ENCODE measurements around the gene PFN3.

PFN3 gene

DNA sequence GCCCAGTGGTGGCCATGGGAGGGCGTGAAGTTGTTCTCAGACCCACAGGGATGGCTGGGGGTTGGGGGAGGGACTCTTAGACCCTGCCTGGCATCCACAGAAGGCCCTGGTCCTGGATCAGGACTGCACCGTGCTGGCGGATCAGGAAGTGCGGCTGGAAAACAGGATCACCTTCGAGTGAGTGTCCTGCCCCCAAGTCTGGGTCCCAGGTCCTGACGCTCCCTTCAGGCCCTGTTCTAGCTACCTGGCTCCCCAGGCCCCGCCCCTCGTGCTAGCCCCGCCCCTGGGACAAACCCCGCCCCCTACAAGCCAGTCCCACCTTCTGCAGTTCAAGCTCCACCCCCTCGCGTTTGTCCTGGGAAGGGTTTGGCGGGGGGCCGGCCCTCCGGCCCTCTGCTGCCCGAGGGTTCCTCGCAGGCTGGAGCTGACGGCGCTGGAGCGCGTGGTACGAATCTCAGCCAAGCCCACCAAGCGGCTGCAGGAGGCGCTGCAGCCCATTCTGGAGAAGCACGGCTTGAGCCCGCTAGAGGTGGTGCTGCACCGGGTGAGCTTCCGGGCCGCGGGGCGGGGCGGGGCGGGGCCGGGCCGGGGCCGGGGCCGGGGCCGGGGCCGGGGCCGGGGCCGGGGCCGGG is 29.9 kb downstream of the PFN3 start:
- TF ChIP-seq GATA3 (IDR thresholded peaks at IDR 0.05; ENCODE audit: low read depth, low read length) = no peak
- TF ChIP-seq GATA2 (IDR thresholded peaks at IDR 0.05; ENCODE audit: low read depth, low read length) = no peak

DNA sequence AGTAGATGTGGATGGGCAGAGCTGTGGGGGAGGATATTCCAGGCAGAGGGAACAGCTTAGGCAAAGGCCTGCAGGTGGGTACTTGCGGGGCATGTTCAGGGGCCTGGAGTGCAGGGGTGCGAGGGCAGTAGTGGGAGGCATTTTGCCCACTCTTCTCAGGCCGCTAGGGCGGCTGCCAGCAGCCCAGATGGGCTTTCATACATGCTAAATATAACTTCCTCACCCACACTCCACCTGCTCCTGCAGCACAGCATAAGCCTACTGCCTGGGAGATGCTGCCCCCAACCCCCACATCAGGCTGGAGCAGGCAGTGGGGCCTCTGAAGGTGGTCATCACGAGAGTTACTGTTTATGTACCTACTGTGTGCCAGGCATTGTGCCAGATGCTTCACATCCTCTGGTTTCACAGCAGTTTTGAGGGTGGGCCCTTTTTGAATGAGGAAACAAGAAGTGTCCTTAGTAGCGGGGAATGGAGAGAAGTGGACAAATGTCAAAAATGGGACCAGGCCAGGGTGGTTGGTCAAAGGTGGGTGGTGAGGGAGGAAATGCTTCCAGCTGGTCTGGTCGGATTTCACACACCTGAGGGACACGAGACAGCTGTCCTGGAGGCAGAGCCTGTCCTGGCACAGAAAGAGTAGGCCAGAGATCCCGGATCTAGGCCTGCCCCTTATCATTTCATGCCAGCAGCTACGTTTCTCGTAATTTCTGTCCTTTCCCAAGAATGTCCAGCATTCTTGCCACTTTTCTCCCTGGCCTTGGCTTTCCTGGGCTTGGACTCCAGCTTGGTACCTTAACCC is 30.6 kb downstream of the PFN3 start:
- TF ChIP-seq GATA3 (IDR thresholded peaks at IDR 0.05; ENCODE audit: low read depth, low read length) (no peak), GATA2 (IDR thresholded peaks at IDR 0.05; ENCODE audit: low read depth, low read length) (no peak)

DNA sequence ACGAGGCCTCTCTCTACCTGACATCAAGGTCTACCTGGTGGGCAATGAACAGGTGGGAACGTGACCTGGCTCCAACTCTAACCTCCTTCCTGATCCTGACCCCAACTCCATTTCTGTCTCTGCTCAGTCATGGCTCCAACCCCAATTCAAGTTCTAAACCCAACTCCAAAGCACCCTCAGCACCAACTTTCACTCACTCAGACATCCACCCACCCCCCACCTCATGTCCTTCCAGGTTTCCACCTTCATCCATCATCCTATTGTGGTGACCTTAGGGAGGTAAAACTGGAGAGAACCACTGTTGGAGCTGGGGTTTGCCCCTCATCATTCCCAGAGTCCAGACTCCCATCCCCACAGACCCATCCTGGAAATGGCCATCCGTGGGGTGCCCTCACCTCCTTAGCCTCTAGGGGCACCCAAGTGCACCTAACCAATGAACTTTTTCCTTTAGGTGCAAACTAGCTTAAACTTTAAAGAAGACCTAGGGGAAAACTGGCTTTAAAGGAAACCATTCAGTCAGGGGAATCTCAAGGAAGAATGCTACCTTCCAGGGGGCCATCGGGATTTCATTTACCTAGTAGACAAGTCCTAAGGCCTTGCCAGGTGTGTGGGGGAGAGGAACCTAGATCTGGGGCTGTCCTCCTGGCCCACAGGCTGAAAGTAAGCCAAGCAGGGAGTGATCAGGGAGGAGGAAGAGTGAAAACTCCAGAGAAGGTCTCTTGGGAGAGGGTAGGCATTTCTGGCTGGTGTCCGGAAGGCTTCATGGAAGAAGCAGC is 31.4 kb downstream of the PFN3 start:
- no peak for TF ChIP-seq GATA3 (IDR thresholded peaks at IDR 0.05; ENCODE audit: low read depth, low read length)
- TF ChIP-seq GATA2 (IDR thresholded peaks at IDR 0.05; ENCODE audit: low read depth, low read length) = no peak

DNA sequence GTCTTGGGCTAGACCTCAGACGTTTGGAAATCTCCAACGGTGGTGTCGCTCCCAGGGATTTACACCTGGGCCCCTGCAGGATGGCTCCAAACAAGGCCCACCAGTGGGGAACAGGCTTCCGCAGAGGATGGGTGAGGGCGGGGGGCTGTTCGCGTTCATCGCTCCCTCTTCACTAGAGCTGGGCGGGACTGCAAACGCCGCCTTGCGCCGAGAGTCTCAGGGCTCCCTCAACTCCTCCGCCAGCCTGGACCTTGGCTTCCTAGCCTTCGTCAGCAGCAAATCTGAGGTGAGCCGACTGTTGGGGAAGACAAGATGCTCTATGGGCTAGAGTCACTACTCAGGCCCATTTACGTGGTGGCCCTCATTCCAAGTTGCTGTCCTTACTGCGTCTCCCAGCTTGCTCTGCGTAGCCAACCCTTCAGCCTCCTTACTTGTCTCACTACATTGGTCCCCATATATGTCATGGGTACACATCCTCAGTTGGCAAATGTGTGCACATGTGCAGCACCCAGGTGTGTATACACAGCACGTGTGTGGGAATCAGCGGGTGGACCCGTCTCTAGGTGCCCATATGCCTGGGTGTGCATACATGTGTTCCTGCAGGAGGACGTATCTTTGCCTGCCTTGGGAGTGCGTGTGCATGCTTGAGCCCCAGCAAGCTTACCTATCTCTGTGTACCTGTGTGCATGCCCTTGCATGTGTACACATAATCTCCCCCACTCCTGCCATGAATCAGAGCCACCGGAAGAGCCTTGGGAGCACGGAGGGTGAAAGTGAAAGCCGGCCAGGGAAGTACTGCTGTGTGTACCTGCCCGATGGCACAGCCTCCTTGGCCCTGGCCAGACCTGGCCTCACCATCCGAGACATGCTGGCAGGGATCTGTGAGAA is 32.2 kb downstream of the PFN3 start:
- TF ChIP-seq GATA2 (IDR thresholded peaks at IDR 0.05; ENCODE audit: low read depth, low read length) = no peak
- no peak for TF ChIP-seq GATA3 (IDR thresholded peaks at IDR 0.05; ENCODE audit: low read depth, low read length)

DNA sequence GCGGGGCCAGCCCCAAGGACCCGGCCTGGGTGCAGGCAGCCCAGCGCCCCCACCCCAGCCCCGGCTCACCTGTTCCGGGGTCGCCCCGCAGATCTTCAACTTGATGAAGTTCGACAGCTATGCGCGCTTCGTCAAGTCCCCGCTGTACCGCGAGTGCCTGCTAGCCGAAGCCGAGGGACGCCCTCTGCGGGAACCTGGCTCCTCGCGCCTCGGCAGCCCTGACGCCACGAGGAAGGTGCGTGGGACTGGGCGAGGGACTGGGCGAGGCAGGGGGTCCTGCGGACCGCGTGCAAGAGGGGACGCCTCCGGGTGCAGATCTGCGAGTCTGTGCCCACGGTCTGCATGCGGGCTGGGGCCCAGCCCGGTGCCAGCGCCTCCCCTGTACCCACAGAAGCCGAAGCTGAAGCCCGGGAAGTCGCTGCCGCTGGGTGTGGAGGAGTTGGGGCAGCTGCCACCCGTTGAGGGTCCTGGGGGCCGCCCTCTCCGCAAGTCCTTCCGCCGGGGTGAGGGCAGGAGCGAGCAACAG is 33.1 kb downstream of the PFN3 start:
- TF ChIP-seq GATA2 (IDR thresholded peaks at IDR 0.05; ENCODE audit: low read depth, low read length) (no peak), GATA3 (IDR thresholded peaks at IDR 0.05; ENCODE audit: low read depth, low read length) (no peak)

DNA sequence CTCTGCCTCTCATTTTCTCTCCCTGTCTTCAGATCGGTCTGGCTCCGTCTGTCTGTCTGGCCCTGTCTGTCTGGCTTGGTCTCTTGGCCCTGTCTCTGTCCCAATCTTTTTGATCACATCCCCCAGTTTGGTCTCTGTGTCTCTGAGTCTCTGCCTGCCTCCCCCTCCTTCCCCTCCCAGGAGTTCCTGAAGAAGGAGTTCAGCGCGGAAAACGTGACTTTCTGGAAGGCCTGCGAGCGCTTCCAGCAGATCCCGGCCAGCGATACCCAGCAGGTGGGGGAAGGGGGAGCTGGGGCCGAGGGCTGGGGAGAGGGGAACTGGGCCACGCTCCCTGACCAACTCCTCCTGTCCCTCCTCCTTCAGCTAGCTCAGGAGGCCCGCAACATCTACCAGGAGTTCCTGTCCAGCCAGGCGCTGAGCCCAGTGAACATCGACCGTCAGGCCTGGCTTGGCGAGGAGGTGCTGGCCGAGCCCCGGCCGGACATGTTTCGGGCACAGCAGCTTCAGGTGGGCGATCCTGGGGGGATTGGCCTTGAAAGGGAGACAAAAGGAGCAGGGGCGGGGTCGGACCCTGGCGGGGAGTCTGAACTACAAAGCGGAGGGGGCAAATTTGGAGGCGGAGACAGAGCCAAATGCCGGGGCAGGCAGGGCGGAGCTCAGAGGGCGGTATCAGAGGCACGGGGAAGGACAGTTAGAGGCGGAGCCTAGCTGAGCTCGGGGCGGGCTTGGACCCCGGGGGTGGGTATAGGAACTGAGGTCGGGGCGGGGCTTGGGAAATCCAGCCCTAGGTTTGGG is 33.7 kb downstream of the PFN3 start:
- TF ChIP-seq GATA3 (IDR thresholded peaks at IDR 0.05; ENCODE audit: low read depth, low read length) (no peak), GATA2 (IDR thresholded peaks at IDR 0.05; ENCODE audit: low read depth, low read length) (peak; percentile 35; the same call in 1 of the 2 replicates)

DNA sequence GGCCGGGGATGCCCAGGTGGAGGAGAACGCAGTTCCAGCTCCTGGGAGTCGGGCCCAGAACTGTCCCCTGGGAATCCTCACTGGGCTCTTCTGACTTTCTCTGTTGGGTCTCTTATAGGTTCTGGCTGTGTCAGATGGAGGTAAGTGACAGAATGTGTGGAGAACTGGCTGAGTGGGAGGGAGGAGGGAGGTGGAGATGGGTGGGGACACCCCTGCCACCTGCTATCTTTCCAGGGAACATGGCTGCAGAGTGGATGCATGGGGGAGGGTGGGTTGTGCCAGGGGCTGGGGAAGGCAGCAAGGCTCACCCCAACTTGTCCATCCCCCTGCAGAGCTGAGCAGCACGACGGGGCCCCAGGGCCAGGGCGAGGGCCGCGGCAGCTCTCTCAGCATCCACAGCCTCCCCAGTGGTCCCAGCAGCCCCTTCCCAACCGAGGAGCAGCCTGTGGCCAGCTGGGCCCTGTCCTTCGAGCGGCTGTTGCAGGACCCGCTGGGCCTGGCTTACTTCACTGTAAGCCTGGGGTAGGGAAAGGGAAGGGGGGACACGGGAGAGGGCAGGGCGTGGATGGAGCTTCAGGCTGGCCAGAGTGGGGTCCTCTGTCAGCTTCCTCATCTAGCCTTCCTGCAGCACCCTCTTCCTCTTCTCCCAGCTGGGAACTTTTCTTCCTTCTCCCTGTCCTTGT is 34.5 kb downstream of the PFN3 start:
- no peak for TF ChIP-seq GATA2 (IDR thresholded peaks at IDR 0.05; ENCODE audit: low read depth, low read length)

DNA sequence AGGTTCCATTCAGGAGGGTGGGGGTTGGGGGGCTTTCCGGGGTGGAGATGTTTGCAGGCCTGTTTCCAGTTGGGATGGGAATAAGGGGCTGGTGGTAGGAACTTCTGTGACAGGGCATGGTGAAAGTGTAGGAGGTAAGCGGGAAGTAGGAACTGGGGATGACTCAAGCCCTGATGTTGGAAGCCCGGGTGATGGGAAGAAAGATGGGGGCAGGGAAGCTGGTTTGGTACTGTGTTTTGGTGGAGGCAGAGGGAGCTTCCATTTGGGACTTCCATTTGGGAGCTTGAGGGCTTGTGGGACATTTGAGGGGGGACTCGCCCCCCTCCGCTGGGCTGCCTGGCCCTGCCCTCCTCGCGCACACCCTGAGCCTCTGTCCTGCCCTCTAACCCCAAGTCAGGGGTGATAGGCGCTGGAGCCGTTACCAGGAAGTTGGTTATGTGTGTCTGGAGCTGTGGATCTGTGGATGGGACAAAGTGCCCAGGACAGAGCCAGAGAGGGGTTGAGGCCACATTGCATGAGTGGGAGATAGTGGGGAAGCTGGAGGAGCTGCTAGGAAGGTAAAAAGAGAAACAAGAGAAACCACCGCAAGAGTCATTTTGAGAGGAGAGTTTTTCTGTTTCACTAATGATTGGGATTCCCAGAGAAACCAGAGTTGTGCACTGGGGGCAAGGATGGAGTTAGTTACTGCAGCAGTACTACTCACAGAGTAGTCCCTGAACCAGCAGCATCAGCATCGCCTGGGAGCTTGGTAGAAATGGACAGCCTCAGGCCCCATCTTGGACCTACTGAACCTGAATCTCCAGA is 36.1 kb downstream of the PFN3 start:
- TF ChIP-seq GATA2 (IDR thresholded peaks at IDR 0.05; ENCODE audit: low read depth, low read length) (no peak), GATA3 (IDR thresholded peaks at IDR 0.05; ENCODE audit: low read depth, low read length) (no peak)

DNA sequence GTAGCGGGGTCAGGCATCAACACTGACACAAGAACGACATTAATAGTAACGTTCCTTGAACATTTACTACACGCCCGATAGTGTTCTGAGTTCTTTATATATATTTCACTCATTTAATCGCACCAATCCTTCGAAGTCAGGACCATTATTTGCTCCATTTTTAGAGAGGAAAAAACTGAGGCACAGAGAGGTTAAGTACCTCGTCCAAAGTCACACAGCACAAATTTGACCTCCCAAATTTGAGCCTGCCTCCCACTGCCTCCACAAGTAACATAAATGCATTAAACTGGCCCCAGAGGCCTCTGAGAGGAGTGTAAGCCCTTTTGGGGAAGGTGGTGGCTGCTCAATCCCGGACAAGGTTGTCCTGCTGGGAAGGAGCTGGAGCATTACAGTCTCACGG is 36.9 kb downstream of the PFN3 start:
- no peak for TF ChIP-seq GATA2 (IDR thresholded peaks at IDR 0.05; ENCODE audit: low read depth, low read length)
- no peak for TF ChIP-seq GATA3 (IDR thresholded peaks at IDR 0.05; ENCODE audit: low read depth, low read length)

DNA sequence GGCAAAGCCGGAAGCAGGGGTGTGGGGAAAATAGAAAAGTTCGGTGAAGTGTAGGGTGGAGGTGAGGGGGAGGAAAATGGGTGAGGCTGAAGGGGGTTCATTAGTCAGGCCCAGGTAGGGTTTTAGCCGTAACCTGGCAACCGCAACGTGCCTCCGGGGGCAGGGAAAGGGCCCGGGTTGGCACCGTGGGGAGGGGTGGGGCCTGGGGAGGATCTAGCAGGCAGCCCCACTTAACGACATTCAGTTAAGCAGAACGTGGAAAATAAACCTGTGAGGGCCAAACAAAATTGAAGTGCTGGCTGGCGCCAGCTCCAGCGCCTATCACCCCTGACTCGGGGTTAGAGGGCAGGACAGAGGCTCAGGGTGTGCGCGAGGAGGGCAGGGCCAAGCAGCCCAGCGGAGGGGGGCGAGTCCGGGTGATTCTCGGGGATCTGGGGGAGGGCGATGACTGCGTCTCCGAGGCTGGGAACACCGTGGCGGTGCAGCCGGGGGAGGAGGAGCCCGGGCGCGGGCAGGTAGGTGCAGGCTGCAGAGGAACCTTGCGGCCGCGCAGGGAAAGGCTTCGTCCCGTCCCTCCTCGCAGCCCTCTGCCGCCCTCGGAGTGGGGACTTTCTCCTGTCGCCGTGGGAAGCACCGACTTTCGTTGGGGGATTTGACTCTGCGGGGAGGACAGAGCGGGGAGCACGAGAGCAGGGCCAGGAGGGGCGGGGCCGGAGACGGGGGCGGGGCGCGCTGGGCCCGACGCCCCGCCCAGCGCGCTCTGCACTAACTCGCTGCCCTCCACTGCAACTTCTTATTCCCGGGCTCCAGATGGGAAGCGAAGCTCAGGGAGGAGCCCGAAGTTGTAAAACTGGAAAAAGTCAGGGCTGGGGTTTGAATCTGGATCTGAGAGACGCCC is 37.6 kb downstream of the PFN3 start:
- TF ChIP-seq GATA2 (IDR thresholded peaks at IDR 0.05; ENCODE audit: low read depth, low read length) (no peak), GATA3 (IDR thresholded peaks at IDR 0.05; ENCODE audit: low read depth, low read length) (no peak)

DNA sequence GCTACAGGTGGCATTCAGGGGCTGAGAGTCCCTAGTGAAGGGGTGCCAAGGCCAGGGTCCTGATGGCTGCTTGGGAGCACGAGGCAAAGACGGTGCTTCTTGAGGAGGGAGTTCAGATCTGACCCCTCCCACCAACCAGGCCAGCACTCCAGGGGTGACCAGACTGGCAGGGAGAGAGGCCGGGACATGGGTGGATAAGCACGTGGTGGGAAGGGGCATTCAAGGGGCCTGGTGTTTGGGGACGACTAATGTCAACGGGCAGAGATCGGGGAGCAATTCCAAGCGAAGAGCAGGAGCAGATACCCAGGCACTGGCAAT is 38.2 kb downstream of the PFN3 start:
- no peak for TF ChIP-seq GATA3 (IDR thresholded peaks at IDR 0.05; ENCODE audit: low read depth, low read length)
- no peak for TF ChIP-seq GATA2 (IDR thresholded peaks at IDR 0.05; ENCODE audit: low read depth, low read length)

Measured in SH-SY5Y (cell line).